ENCODE data around the gene MRGPRE.

The MRGPRE gene

GRCh38 chr11:3218483-3219280 is 13.5 kb downstream of the MRGPRE start, which contains the start of gene MRGPRG:
MRGPRG (minus strand) TSS chr11:3218813; CDS start chr11:3218813, 0 bp downstream.
- Mint-ChIP-seq H3K27me3 (ENCODE audit: low read depth, poor library complexity) (peaks cover 36% of the 10 kb centered on the region), H3K4me3 (no peak within 1 kb of the TSS), H3K27ac (no peak within 1 kb of the TSS), H3K36me3 (ENCODE audit: low read depth) (no peaks in the 10 kb centered on the region), H3K9me3 (no peaks in the 10 kb centered on the region), H3K4me1 (peaks cover 23% of the 10 kb centered on the region)
- TF ChIP-seq, protein P1, sequence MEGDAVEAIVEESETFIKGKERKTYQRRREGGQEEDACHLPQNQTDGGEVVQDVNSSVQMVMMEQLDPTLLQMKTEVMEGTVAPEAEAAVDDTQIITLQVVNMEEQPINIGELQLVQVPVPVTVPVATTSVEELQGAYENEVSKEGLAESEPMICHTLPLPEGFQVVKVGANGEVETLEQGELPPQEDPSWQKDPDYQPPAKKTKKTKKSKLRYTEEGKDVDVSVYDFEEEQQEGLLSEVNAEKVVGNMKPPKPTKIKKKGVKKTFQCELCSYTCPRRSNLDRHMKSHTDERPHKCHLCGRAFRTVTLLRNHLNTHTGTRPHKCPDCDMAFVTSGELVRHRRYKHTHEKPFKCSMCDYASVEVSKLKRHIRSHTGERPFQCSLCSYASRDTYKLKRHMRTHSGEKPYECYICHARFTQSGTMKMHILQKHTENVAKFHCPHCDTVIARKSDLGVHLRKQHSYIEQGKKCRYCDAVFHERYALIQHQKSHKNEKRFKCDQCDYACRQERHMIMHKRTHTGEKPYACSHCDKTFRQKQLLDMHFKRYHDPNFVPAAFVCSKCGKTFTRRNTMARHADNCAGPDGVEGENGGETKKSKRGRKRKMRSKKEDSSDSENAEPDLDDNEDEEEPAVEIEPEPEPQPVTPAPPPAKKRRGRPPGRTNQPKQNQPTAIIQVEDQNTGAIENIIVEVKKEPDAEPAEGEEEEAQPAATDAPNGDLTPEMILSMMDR (IDR thresholded peaks at IDR 0.05) = no peak
- no peak for DNase-seq

DNA sequence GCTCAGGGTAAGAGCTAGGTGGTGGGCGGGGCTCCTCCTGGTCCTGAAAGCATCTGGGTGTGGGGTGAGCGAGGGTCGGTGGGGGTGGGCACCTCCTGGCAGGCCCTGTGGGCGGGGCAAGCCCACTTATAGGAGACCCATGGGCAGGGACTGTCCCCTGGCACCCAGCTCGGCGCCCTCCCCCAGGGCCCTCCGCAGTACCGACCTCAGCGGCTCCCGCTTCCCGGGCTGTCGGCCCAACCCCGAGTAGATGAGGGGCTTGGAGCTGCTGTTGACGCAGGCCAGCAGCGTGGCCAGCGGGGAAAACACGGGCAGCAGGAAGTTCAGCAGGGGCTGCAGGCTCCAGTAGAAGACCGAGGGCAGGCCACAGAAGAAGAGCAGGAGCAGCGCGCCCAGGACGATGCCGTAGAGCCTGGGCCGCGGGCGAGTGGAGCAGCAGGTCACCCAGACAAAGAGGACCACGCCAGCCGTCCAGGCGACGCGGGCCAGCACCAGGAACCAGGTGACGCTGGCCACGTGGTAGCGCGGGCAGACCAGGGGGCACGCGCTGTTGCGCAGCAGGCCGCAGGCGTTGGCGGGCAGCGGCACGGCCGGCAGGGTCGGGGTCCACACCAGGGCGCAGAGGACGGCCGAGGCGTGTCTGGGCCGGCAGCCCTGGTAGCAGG is 14.3 kb downstream of the MRGPRE start:
- no peak for DNase-seq
- Mint-ChIP-seq H3K27me3 (ENCODE audit: low read depth, poor library complexity) (peaks cover 40% of the 10 kb centered on the region), H3K4me3 (no peak overlapping the region), H3K36me3 (ENCODE audit: low read depth) (no peaks in the 10 kb centered on the region), H3K9me3 (no peaks in the 10 kb centered on the region), H3K27ac (no peak overlapping the region), H3K4me1 (peaks cover 20% of the 10 kb centered on the region)
- TF ChIP-seq, protein P1 (IDR thresholded peaks at IDR 0.05) = no peak

GRCh38 chr11:3216027-3216525 is 16.1 kb downstream of the MRGPRE start:
- peaks cover 14% of the 10 kb centered on the region for H3K4me1 Mint-ChIP-seq
- no peaks in the 10 kb centered on the region for H3K36me3 Mint-ChIP-seq (ENCODE audit: low read depth)
- H3K9me3 Mint-ChIP-seq = peaks cover 10% of the 10 kb centered on the region
- peaks cover 46% of the 10 kb centered on the region for H3K27me3 Mint-ChIP-seq (ENCODE audit: low read depth, poor library complexity)
- H3K27ac Mint-ChIP-seq = no peak overlapping the region
- TF ChIP-seq, protein P1 (IDR thresholded peaks at IDR 0.05) = no peak
- no peak for DNase-seq
- no peak overlapping the region for H3K4me3 Mint-ChIP-seq

- TF ChIP-seq, protein P1 (IDR thresholded peaks at IDR 0.05) = no peak
- no peak overlapping the region for H3K4me3 Mint-ChIP-seq
- no peak for DNase-seq
- no peaks in the 10 kb centered on the region for H3K36me3 Mint-ChIP-seq (ENCODE audit: low read depth)
- peaks cover 45% of the 10 kb centered on the region for H3K27me3 Mint-ChIP-seq (ENCODE audit: low read depth, poor library complexity)
- peaks cover 14% of the 10 kb centered on the region for H3K4me1 Mint-ChIP-seq
- H3K9me3 Mint-ChIP-seq = peaks cover 14% of the 10 kb centered on the region
- H3K27ac Mint-ChIP-seq = no peak overlapping the region
These were observed 16.7 kb downstream of the MRGPRE start for GRCh38 chr11:3215346-3216026.

DNA sequence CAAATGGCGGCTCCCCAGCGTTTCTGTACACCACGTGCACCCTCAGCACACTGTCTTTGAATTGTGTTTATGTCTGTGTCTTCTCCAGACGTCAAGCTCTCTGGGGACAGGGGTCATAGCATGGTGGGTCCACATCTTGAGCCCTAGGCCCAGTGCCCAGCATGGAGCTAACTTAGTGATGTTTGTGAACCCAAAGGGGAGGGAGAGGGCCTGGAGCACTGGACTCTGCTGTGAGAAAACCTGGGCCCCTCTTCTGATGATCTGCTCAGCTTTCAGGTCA is 17.9 kb downstream of the MRGPRE start:
- no peak overlapping the region for H3K4me3 Mint-ChIP-seq
- H3K9me3 Mint-ChIP-seq = peaks cover 14% of the 10 kb centered on the region
- no peak for DNase-seq
- TF ChIP-seq, protein P1 (IDR thresholded peaks at IDR 0.05) = no peak
- peaks cover 9% of the 10 kb centered on the region for H3K4me1 Mint-ChIP-seq
- no peaks in the 10 kb centered on the region for H3K36me3 Mint-ChIP-seq (ENCODE audit: low read depth)
- no peak overlapping the region for H3K27ac Mint-ChIP-seq
- H3K27me3 Mint-ChIP-seq (ENCODE audit: low read depth, poor library complexity) = peaks cover 40% of the 10 kb centered on the region

Data from nephron progenitor cell (in vitro differentiated cells).